GM12891 (cell line): ENCODE measurements around the gene SMIM38.

ENCODE experiments used
- POLR2A ChIP-seq: IDR thresholded peaks from 2 replicates; pipeline ENCODE4 v1.6.1; 2011; ENCODE audit warnings: low read depth, low read length, control low read depth
- POLR2AphosphoS5 ChIP-seq: IDR thresholded peaks from 2 replicates; pipeline ENCODE4 v1.6.1; 2011; ENCODE audit warnings: low read depth, low read length, control low read depth
- POU2F2 ChIP-seq: IDR thresholded peaks from 2 replicates; pipeline ENCODE4 v1.6.1; 2011; ENCODE audit warnings: low read depth, mild to moderate bottlenecking, control low read depth, low read length, moderate library complexity
- SPI1 ChIP-seq: IDR thresholded peaks from 2 replicates; pipeline ENCODE4 v1.6.1; 2011; ENCODE audit warnings: low read depth, low read length, control low read depth
- TAF1 ChIP-seq: IDR thresholded peaks from 2 replicates; pipeline ENCODE4 v1.6.1; 2011; ENCODE audit warnings: low read depth, low read length, control low read depth

DNA sequence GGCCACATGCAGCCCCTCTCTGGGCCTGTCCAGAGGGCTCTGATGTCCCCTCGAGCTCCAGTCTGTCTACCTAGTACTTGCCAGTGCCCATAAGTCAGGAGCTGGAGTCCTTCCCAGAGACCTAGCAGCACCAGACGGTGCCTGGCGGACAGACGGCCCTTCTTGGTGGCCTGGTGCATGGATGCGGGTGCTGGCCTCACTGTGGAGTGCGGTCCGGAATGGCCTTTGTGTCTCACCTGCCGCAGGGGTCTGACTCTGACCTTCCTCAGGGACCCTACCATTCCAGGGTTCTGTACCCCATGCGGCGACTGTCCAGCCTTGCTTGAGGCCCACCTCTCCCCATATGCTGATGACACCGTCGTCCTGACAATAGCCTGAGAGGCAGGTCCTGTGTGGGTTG lies 29.4 kb upstream of the SMIM38 start:
- TF ChIP-seq POLR2A (no peak), POLR2AphosphoS5 (no peak), TAF1 (no peak), SPI1 (no peak), POU2F2 (no peak)
